C4-2B (cell line): ENCODE results near the gene MAFG.
"Not testable (repeated sequence)": the region's sequence is repeated elsewhere in the genome, so short reads cannot be mapped to it uniquely, and the experiment has no call there.

Source experiments
- H3K27ac ChIP-seq: fragments of 450-650 bp; 2 replicates; pipeline ENCODE4 v1.5.1; 2017
- ZFX ChIP-seq: fragments of 450-650 bp; IDR thresholded peaks from 2 replicates; pipeline ENCODE4 v1.6.1; 2017
- TF ChIP-seq, protein P1 (sequence below): fragments of 450-650 bp; conservative IDR thresholded peaks from 2 replicates; pipeline ENCODE4 v1.5.1; 2017; ENCODE audit warnings: mild to moderate bottlenecking

MAFG gene

DNA sequence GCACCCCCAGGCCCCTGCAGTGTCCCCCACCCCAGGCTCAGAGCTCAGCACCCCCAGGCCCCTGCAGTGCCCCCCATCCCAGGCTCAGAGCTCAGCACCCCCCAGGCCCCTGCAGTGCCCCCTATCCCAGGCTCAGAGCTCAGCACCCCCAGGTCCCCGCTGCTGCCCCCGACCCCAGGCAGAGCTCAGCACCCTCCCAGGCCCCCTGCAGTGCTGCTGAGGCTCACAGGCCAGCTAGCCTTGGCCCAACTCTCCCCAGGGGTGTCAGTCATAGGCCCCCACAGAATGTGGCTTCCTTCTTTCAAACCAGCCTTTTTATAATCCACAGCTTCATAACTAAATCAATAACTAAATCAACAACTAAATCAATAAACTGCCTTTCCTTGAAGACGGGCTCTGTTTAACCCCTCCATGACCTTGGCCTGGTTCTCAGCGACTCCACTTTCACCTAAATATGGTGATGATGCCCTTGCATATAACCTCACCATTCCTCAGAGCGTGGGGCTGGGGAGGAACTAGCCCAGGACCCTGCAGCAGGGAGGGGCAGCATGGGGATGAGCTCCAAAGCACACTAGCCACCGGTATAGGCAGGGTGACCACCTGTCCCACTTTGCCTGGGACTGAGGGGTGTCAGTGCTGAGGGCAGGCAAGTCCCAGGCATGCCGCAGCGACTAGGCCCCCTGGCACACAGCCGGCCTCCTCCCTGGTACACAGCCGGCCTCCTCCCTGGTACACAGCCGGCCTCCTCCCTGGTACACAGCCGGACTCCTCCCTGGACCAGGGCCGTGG lies 28.4 kb upstream of the MAFG start:
- no peak overlapping the region for H3K27ac ChIP-seq
- no peak for TF ChIP-seq ZFX
- TF ChIP-seq, protein P1, sequence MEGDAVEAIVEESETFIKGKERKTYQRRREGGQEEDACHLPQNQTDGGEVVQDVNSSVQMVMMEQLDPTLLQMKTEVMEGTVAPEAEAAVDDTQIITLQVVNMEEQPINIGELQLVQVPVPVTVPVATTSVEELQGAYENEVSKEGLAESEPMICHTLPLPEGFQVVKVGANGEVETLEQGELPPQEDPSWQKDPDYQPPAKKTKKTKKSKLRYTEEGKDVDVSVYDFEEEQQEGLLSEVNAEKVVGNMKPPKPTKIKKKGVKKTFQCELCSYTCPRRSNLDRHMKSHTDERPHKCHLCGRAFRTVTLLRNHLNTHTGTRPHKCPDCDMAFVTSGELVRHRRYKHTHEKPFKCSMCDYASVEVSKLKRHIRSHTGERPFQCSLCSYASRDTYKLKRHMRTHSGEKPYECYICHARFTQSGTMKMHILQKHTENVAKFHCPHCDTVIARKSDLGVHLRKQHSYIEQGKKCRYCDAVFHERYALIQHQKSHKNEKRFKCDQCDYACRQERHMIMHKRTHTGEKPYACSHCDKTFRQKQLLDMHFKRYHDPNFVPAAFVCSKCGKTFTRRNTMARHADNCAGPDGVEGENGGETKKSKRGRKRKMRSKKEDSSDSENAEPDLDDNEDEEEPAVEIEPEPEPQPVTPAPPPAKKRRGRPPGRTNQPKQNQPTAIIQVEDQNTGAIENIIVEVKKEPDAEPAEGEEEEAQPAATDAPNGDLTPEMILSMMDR: no peak

DNA sequence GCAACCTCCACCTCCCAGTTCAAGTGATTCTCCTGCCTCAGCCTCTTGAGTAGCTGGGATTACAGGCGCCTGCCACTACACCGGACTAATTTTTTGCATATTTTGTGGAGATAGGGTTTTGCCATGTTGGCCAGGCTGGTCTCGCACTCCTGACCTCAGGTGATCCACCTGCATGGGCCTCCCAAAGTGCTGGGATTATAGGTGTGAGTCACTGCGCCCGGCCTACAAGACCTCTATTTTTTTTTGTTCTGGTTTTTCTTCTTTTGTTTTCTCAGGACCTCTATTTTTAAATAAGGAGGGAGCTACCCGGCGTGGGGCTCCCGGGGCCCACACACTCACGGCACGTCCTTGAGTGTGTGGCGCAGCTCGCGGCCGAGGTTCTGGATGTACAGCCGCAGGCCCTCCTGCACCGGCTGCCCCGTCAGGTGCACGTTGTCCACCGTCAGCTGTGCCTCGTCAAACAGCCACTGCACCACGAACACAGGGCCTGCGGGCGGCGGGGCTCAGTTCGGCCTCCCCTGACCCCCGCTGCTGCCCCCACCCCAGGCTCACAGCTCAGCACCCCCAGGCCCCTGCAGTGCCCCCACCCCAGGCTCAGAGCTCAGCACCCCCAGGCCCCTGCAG lies 27.6 kb upstream of the MAFG start:
- no peak overlapping the region for H3K27ac ChIP-seq

GRCh38 chr17:81954131-81955057 lies 26.9 kb upstream of the MAFG start:
- TF ChIP-seq ZFX: no peak
- TF ChIP-seq, protein P1: no peak
- H3K27ac ChIP-seq: no peak overlapping the region

More for the DNA sequence above, 27.6 kb upstream of the MAFG start:
- TF ChIP-seq ZFX: no peak
- TF ChIP-seq, protein P1: no peak

DNA sequence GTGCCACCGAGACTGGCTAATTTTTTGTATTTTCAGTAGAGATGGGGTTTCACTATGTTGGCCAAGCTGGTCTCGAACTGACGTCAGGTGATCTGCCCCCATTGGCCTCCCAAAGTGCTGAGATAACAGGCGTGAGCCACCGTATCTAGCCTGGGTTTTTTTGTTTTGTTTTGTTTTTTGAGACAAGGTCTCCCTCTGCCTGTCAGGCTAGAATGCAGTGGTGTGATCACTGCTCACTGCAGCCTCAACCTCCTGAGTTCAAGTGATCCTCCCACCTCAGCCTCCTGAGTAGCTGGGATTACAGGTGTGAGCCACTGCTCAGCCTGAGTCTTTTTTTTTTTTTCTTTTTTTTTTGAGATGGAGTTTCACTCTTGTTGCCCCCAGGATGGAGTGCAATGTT lies 25.9 kb upstream of the MAFG start:
- not testable (repeated sequence) for H3K27ac ChIP-seq

DNA sequence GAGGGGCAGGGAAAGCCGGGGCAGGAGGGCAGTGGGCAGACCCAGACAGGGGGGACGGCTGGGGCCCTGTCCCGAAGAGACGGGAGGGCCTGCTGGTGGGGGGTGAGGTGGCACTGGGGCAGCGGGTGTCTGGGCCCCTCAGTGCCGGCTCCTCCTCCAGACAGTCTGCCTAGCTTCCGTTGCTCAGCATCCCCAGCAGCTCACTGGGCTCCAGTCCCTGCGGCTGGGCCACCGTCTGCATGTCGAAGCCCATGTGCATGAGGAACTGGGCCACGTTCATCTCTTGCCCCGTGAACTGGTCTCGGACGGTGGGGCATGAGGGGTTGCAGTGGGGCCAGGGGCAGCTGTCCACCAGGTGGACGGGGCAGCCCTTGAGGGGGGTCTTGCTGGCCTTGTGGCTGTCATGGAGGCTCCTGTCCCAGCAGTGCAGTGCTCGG lies 25.3 kb upstream of the MAFG start:
- TF ChIP-seq ZFX: no peak
- TF ChIP-seq, protein P1: no peak
- H3K27ac ChIP-seq: no peak overlapping the region

- H3K27ac ChIP-seq: no peak overlapping the region
- no peak for TF ChIP-seq ZFX
- TF ChIP-seq, protein P1: no peak
Observed at GRCh38 chr17:81951785-81952684, 24.5 kb upstream of the MAFG start.

GRCh38 chr17:81950501-81950900 lies 23.0 kb upstream of the MAFG start:
- no peak overlapping the region for H3K27ac ChIP-seq
- TF ChIP-seq ZFX: no peak
- TF ChIP-seq, protein P1: no peak
